Liver (tissue), 9 donors: Measurements from ENCODE around the gene CFAP45. TPM values are rescaled to one million over a fixed set of nuclear protein-coding genes. Genes with fewer than 3 reads are reported as not detected.

Experiments
- DNase-seq: peaks from one replicate; pipeline ENCODE4 v3.0.0-alpha.2; 2017; ENCODE audit warnings: low spot score
- H3K27ac ChIP-seq, 2 donors: one replicate each; pipeline ENCODE4 v1.7.0; 2013; ENCODE audit warnings: inconsistent platforms in 2 of 2, low read length in 2 of 2, control low read depth in 1 of 2, low read depth in 1 of 2, mild to moderate bottlenecking in 1 of 2
- H3K27me3 ChIP-seq, 4 donors: one replicate each; pipeline versions ENCODE4 v1.6.1 to v1.7.0; 2013; ENCODE audit warnings: low read length in 3 of 4, inconsistent platforms in 1 of 4, mild to moderate bottlenecking in 1 of 4, moderate library complexity in 1 of 4; ENCODE audit not compliant: control insufficient read depth in 4 of 4, insufficient read depth in 4 of 4
- H3K36me3 ChIP-seq, 4 donors: one replicate each; pipeline versions ENCODE4 v1.6.1 to v1.7.0; 2013; ENCODE audit warnings: low read length in 3 of 4, mild to moderate bottlenecking in 3 of 4, low read depth in 1 of 4, moderate library complexity in 1 of 4; ENCODE audit not compliant: control insufficient read depth in 4 of 4, insufficient read depth in 3 of 4
- H3K4me1 ChIP-seq, 4 donors: one replicate each; pipeline versions ENCODE4 v1.6.1 to v1.7.0; 2013; ENCODE audit warnings: low read length in 3 of 4, mild to moderate bottlenecking in 3 of 4, moderate library complexity in 1 of 4; ENCODE audit not compliant: control insufficient read depth in 4 of 4, insufficient read depth in 4 of 4
- H3K4me3 ChIP-seq, 3 donors: one replicate each; pipeline versions ENCODE4 v1.6.1 to v1.7.0; 2013; ENCODE audit warnings: low read length in 3 of 3, control low read depth in 1 of 3, low read depth in 1 of 3, mild to moderate bottlenecking in 1 of 3
- H3K9ac ChIP-seq, 2 donors: one replicate each; pipeline ENCODE4 v1.7.0; 2013; ENCODE audit warnings: low read length in 2 of 2, mild to moderate bottlenecking in 2 of 2, moderate library complexity in 2 of 2, control low read depth in 1 of 2, low read depth in 1 of 2
- H3K9me3 ChIP-seq, 4 donors: one replicate each; pipeline versions ENCODE4 v1.6.1 to v1.7.0; 2013; ENCODE audit warnings: low read length in 3 of 4; ENCODE audit not compliant: control insufficient read depth in 4 of 4
- EGR1 ChIP-seq, 2 donors: IDR thresholded peaks; 2 replicates each; pipeline ENCODE4 v1.6.1; 2016 to 2018; ENCODE audit warnings: antibody characterized with exemption in 2 of 2, low read depth in 2 of 2
- FOXA2 ChIP-seq: IDR thresholded peaks from 2 replicates; pipeline ENCODE4 v1.6.1; 2016; ENCODE audit warnings: antibody characterized with exemption
- HNF4A ChIP-seq, 2 donors: conservative IDR thresholded peaks; 2 replicates each; pipeline ENCODE4 v1.6.1; 2016; ENCODE audit warnings: antibody characterized with exemption in 2 of 2, mild to moderate bottlenecking in 2 of 2
- HNF4G ChIP-seq: IDR thresholded peaks from 2 replicates; pipeline ENCODE4 v1.6.1; 2016; ENCODE audit warnings: antibody characterized with exemption
- JUND ChIP-seq, 2 donors: IDR thresholded peaks; 2 replicates each; pipeline ENCODE4 v1.6.1; 2016; ENCODE audit warnings: antibody characterized with exemption in 2 of 2
- NR2F2 ChIP-seq: IDR thresholded peaks from 2 replicates; pipeline ENCODE4 v1.6.1; 2016; ENCODE audit warnings: antibody characterized with exemption
- RAD21 ChIP-seq, 2 donors: IDR thresholded peaks; 2 replicates each; pipeline ENCODE4 v1.6.1; 2016; ENCODE audit warnings: antibody characterized with exemption in 2 of 2, mild to moderate bottlenecking in 2 of 2
- RXRA ChIP-seq, 2 donors: IDR thresholded peaks; 2 replicates each; pipeline ENCODE4 v1.6.1; 2017 to 2018; ENCODE audit warnings: antibody characterized with exemption in 2 of 2, mild to moderate bottlenecking in 1 of 2
- SP1 ChIP-seq: IDR thresholded peaks from 2 replicates; pipeline ENCODE4 v1.6.1; 2018; ENCODE audit warnings: antibody characterized with exemption, mild to moderate bottlenecking
- TAF1 ChIP-seq: conservative IDR thresholded peaks from 2 replicates; pipeline ENCODE4 v1.6.1; 2016; ENCODE audit warnings: antibody characterized with exemption, mild to moderate bottlenecking
- YY1 ChIP-seq: IDR thresholded peaks from 2 replicates; pipeline ENCODE4 v1.6.1; 2016; ENCODE audit warnings: antibody characterized with exemption, mild to moderate bottlenecking
- WGBS: extraction: QIAGEN DNeasy Blood & Tissue Kit; methylation state at CpG from one replicate; pipeline ENCODE4 v1.1.7; 2013; 5-methylcytosine and 5-hydroxymethylcytosine counted together
- polyA plus RNA-seq, 2 donors: library from polyadenylated mRNA; stranded (reverse) in 1 of 2; unstranded in 1 of 2; fragments of 200-250 nt in 1 of 2; fragments of >200 nt in 1 of 2; fragmentation: Nextera tagmentation in 1 of 2; extraction: Ambion mirVana in 1 of 2; gene quantifications; one replicate each; pipeline versions ENCODE4 v1.2.1 to v1.2.3, GENCODE V29; 2013 to 2015
- total RNA-seq, 2 donors: library from RNA; depleted of rRNA; stranded (reverse); fragments of >200 nt; gene quantifications; one replicate each; pipeline ENCODE4 v1.2.3, GENCODE V29; 2014
- TF ChIP-seq, protein P1 (sequence below): IDR thresholded peaks from 2 replicates; pipeline ENCODE4 v1.6.1; 2016; ENCODE audit warnings: antibody characterized with exemption
- TF ChIP-seq, protein P2 (sequence below): IDR thresholded peaks from 2 replicates; pipeline ENCODE4 v1.6.1; 2016; ENCODE audit warnings: antibody characterized with exemption
- TF ChIP-seq, protein P3 (sequence below): IDR thresholded peaks from 2 replicates; pipeline ENCODE4 v1.6.1; 2016; ENCODE audit warnings: antibody characterized with exemption, mild to moderate bottlenecking
- TF ChIP-seq, protein P4 (sequence below): fragments of 150-350 bp; IDR thresholded peaks from 2 replicates; pipeline ENCODE4 v1.5.1; 2017; ENCODE audit warnings: improper control_type of control experiment, low read depth, low read length; ENCODE audit not compliant: missing input control
- donor health status: healthy.
- donor health status: healthy.
- donor health status: healthy.
- donor health status: healthy.
- donor health status: healthy.

CFAP45 gene
- total and polyA plus RNA-seq, 4 donors = 0.03 to 0.24 TPM; not detected in 2

DNA sequence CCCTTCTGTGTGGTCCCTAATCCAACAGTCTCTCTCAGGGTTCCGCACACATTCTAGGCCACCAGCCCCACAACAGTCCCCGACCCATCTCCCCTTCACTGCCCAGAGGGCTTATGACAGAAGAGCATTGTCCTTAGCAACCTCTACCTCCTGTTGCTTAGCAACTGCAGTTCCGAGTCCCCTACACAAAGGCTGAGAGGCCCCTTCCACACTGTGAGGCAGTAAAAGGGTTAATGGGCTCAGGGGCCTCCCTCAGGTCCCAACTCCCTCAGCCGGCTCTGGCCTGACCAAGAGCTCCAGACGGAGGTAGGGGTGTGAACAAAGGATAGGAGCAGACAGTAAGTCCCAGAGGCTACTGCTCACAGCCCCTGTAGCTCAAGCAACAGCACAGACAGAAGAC is 41.2 kb upstream of the CFAP45 start (continued):
- TF ChIP-seq, protein P1, sequence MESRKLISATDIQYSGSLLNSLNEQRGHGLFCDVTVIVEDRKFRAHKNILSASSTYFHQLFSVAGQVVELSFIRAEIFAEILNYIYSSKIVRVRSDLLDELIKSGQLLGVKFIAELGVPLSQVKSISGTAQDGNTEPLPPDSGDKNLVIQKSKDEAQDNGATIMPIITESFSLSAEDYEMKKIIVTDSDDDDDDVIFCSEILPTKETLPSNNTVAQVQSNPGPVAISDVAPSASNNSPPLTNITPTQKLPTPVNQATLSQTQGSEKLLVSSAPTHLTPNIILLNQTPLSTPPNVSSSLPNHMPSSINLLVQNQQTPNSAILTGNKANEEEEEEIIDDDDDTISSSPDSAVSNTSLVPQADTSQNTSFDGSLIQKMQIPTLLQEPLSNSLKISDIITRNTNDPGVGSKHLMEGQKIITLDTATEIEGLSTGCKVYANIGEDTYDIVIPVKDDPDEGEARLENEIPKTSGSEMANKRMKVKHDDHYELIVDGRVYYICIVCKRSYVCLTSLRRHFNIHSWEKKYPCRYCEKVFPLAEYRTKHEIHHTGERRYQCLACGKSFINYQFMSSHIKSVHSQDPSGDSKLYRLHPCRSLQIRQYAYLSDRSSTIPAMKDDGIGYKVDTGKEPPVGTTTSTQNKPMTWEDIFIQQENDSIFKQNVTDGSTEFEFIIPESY = no peak
- no peak for TF ChIP-seq YY1

DNA sequence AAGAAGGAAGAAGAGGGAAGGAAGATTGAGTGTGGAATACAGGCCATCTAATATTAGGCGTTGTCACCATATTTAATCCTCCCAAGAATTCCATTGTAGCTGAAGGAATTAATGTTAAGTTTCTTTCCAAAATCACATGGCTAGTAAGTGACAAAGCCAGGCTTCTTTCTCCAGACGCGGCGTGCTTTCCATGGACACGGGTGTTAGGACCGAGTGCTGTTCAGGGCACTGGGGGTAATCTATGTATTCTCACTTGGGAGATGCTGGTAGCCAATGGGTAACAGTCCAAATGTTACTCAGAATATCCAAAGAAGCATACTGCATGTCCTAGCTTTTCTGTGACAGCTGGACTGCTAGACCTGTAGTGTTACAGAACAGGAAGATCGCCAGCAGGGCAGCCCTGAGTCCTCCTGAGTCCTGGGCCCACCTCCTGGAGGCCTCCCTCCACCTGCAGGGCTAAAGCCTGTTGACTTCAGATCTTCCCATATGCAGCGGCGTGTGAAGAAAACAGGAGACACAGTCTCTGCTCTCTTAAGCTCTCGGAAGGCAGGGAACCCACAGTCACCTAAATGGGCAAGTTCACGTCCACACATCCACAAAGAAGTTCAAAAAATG is 40.1 kb upstream of the CFAP45 start:
- Histone ChIP-seq H3K4me3 (no peak overlapping the region), H3K4me1 (peaks cover 12 to 46% (median 31%) of the 10 kb centered on the region in 4 donors), H3K9me3 (no peaks in the 10 kb centered on the region), H3K27me3 (no peaks in the 10 kb centered on the region), H3K36me3 (no peaks in the 10 kb centered on the region), H3K9ac (no peak overlapping the region), H3K27ac (no peak overlapping the region)
- no peak for DNase-seq
- 97% methylated on average over 11 of the region's 11 CpGs for WGBS
- TF ChIP-seq SP1 (no peak), FOXA2 (no peak), JUND (IDR thresholded peaks at IDR 0.05) (no peak), NR2F2 (no peak), EGR1 (IDR thresholded peaks at IDR 0.05; ENCODE audit: low read depth in 2 of 2) (no peak), TAF1 (no peak), YY1 (no peak), RXRA (IDR thresholded peaks at IDR 0.05) (no peak)
- TF ChIP-seq, protein P2, sequence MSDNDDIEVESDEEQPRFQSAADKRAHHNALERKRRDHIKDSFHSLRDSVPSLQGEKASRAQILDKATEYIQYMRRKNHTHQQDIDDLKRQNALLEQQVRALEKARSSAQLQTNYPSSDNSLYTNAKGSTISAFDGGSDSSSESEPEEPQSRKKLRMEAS = no peak

DNA sequence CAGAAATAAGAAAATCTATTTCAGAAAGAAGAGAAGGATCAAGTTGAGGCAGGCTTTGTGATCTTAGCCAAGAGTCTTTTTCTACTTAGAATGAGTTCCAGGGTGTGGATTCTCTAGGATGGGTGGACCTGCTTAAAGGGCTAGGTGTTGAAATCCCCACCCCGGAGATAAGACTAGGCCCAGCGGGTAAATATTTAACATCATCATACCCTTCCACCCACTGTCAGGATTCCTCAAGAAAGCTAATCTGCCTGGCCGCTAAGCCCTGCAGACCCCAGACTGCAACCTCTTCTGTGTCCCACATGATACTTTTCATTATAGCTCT is 39.7 kb upstream of the CFAP45 start:
- Histone ChIP-seq H3K4me1 (peaks cover 12 to 42% (median 28%) of the 10 kb centered on the region in 4 donors), H3K9me3 (no peaks in the 10 kb centered on the region), H3K4me3 (no peak overlapping the region), H3K27me3 (no peaks in the 10 kb centered on the region), H3K27ac (no peak overlapping the region), H3K9ac (no peak overlapping the region), H3K36me3 (peaks cover 0 to under 1% (median 0%) of the 10 kb centered on the region in 4 donors)
- TF ChIP-seq RXRA (IDR thresholded peaks at IDR 0.05) (no peak), EGR1 (IDR thresholded peaks at IDR 0.05; ENCODE audit: low read depth in 2 of 2) (no peak), HNF4A (conservative IDR thresholded peaks at IDR 0.05) (no peak), HNF4G (no peak), SP1 (no peak), NR2F2 (no peak), TAF1 (no peak), RAD21 (IDR thresholded peaks at IDR 0.05) (no peak)
- TF ChIP-seq, protein P3, sequence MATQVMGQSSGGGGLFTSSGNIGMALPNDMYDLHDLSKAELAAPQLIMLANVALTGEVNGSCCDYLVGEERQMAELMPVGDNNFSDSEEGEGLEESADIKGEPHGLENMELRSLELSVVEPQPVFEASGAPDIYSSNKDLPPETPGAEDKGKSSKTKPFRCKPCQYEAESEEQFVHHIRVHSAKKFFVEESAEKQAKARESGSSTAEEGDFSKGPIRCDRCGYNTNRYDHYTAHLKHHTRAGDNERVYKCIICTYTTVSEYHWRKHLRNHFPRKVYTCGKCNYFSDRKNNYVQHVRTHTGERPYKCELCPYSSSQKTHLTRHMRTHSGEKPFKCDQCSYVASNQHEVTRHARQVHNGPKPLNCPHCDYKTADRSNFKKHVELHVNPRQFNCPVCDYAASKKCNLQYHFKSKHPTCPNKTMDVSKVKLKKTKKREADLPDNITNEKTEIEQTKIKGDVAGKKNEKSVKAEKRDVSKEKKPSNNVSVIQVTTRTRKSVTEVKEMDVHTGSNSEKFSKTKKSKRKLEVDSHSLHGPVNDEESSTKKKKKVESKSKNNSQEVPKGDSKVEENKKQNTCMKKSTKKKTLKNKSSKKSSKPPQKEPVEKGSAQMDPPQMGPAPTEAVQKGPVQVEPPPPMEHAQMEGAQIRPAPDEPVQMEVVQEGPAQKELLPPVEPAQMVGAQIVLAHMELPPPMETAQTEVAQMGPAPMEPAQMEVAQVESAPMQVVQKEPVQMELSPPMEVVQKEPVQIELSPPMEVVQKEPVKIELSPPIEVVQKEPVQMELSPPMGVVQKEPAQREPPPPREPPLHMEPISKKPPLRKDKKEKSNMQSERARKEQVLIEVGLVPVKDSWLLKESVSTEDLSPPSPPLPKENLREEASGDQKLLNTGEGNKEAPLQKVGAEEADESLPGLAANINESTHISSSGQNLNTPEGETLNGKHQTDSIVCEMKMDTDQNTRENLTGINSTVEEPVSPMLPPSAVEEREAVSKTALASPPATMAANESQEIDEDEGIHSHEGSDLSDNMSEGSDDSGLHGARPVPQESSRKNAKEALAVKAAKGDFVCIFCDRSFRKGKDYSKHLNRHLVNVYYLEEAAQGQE = no peak
- TF ChIP-seq, protein P4, sequence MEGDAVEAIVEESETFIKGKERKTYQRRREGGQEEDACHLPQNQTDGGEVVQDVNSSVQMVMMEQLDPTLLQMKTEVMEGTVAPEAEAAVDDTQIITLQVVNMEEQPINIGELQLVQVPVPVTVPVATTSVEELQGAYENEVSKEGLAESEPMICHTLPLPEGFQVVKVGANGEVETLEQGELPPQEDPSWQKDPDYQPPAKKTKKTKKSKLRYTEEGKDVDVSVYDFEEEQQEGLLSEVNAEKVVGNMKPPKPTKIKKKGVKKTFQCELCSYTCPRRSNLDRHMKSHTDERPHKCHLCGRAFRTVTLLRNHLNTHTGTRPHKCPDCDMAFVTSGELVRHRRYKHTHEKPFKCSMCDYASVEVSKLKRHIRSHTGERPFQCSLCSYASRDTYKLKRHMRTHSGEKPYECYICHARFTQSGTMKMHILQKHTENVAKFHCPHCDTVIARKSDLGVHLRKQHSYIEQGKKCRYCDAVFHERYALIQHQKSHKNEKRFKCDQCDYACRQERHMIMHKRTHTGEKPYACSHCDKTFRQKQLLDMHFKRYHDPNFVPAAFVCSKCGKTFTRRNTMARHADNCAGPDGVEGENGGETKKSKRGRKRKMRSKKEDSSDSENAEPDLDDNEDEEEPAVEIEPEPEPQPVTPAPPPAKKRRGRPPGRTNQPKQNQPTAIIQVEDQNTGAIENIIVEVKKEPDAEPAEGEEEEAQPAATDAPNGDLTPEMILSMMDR = no peak
- TF ChIP-seq, protein P1 = no peak
- no peak for DNase-seq
- 69% methylated on average over 3 of the region's 3 CpGs for WGBS
